Measurements from ENCODE around the gene RB1.

DNA sequence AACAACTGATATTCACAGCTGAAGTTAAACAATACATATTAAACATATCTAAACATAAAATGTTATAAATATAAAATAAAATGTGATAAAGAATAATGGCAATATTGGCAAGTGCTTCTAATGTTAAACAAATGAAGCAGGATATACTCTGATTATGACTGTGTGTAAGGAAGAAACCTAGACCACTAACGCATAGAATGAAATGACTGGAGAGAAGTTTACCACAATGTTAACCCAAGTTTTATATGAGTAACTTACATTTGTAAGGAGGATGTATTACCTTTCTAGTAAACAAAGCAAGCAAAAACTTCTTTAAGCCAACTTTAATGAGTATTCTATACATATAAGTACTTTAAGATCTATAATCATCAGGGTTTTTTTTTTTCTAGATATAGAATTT lies 43.0 kb downstream of the RB1 start:
- no peak for TF ChIP-seq POLR2A (IDR thresholded peaks at IDR 0.05; ENCODE audit: low read depth)
- TF ChIP-seq, protein P1, sequence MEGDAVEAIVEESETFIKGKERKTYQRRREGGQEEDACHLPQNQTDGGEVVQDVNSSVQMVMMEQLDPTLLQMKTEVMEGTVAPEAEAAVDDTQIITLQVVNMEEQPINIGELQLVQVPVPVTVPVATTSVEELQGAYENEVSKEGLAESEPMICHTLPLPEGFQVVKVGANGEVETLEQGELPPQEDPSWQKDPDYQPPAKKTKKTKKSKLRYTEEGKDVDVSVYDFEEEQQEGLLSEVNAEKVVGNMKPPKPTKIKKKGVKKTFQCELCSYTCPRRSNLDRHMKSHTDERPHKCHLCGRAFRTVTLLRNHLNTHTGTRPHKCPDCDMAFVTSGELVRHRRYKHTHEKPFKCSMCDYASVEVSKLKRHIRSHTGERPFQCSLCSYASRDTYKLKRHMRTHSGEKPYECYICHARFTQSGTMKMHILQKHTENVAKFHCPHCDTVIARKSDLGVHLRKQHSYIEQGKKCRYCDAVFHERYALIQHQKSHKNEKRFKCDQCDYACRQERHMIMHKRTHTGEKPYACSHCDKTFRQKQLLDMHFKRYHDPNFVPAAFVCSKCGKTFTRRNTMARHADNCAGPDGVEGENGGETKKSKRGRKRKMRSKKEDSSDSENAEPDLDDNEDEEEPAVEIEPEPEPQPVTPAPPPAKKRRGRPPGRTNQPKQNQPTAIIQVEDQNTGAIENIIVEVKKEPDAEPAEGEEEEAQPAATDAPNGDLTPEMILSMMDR (IDR thresholded peaks at IDR 0.05) = no peak
